ENCODE results near the gene SPACA9. TPM values are rescaled to one million over a fixed set of nuclear protein-coding genes. Genes with fewer than 3 reads are reported as not detected.

SPACA9 gene
- total RNA-seq, 1 experiment from 2014 or later: 2.1 TPM

- no TSS peak for BruUV-seq (replicated peaks)
- no peak for TF ChIP-seq EZH2 (IDR thresholded peaks at IDR 0.05; ENCODE audit: borderline replicate concordance, low read depth, low read length, poor library complexity, severe bottlenecking)
- no peak for TF ChIP-seq CTCF (conservative IDR thresholded peaks at IDR 0.05; ENCODE audit: low read depth, low read length)
- intact Hi-C loops (cut with micrococcal nuclease; ENCODE audit: unreplicated experiment): no loop called here
- Histone ChIP-seq H3K27ac (ENCODE audit: low read depth, low read length, poor library complexity, severe bottlenecking) (no peak overlapping the region), H3K36me3 (ENCODE audit: insufficient read depth, low read length, poor library complexity, severe bottlenecking) (no peaks in the 10 kb centered on the region), H3K27me3 (replicated peaks; ENCODE audit: insufficient read depth, low read depth, low read length, poor library complexity) (no peaks in the 10 kb centered on the region), H3K4me1 (ENCODE audit: insufficient read depth, low read length, poor library complexity, severe bottlenecking) (peaks cover 12% of the 10 kb centered on the region), H3K9me3 (ENCODE audit: low read depth, low read length, poor library complexity, severe bottlenecking) (no peaks in the 10 kb centered on the region), H3K4me3 (ENCODE audit: low read depth, low read length, poor library complexity, severe bottlenecking) (no peak overlapping the region)
- DNase-seq (ENCODE audit: low spot score): no peak
- CTCF ChIA-PET: no interaction called here
- POLR2A ChIA-PET (ENCODE audit: low non-redundant PET): no interaction called here
Measured at GRCh38 chr9:132854832-132855231, 23.9 kb upstream of the SPACA9 start.

- Histone ChIP-seq H3K9me3 (ENCODE audit: low read depth, low read length, poor library complexity, severe bottlenecking) (no peaks in the 10 kb centered on the region), H3K4me1 (ENCODE audit: insufficient read depth, low read length, poor library complexity, severe bottlenecking) (peaks cover 12% of the 10 kb centered on the region), H3K4me3 (ENCODE audit: low read depth, low read length, poor library complexity, severe bottlenecking) (no peak overlapping the region), H3K27ac (ENCODE audit: low read depth, low read length, poor library complexity, severe bottlenecking) (no peak overlapping the region), H3K27me3 (replicated peaks; ENCODE audit: insufficient read depth, low read depth, low read length, poor library complexity) (no peaks in the 10 kb centered on the region), H3K36me3 (ENCODE audit: insufficient read depth, low read length, poor library complexity, severe bottlenecking) (no peaks in the 10 kb centered on the region)
- intact Hi-C loops (cut with micrococcal nuclease; ENCODE audit: unreplicated experiment): no loop called here
- ChIA-PET CTCF (no interaction called here), POLR2A (ENCODE audit: low non-redundant PET) (no interaction called here)
- no peak for DNase-seq (ENCODE audit: low spot score)
- no TSS peak for BruUV-seq (replicated peaks)
- TF ChIP-seq CTCF (conservative IDR thresholded peaks at IDR 0.05; ENCODE audit: low read depth, low read length): no peak
Measured at GRCh38 chr9:132855904-132856303, 22.8 kb upstream of the SPACA9 start.

- BruUV-seq (replicated peaks): no TSS peak
- Histone ChIP-seq H3K4me3 (ENCODE audit: low read depth, low read length, poor library complexity, severe bottlenecking) (no peak overlapping the region), H3K27me3 (replicated peaks; ENCODE audit: insufficient read depth, low read depth, low read length, poor library complexity) (no peaks in the 10 kb centered on the region), H3K27ac (ENCODE audit: low read depth, low read length, poor library complexity, severe bottlenecking) (no peak overlapping the region), H3K9me3 (ENCODE audit: low read depth, low read length, poor library complexity, severe bottlenecking) (no peaks in the 10 kb centered on the region), H3K36me3 (ENCODE audit: insufficient read depth, low read length, poor library complexity, severe bottlenecking) (no peaks in the 10 kb centered on the region), H3K4me1 (ENCODE audit: insufficient read depth, low read length, poor library complexity, severe bottlenecking) (peaks cover 12% of the 10 kb centered on the region)
- TF ChIP-seq EZH2 (IDR thresholded peaks at IDR 0.05; ENCODE audit: borderline replicate concordance, low read depth, low read length, poor library complexity, severe bottlenecking) (no peak), CTCF (conservative IDR thresholded peaks at IDR 0.05; ENCODE audit: low read depth, low read length) (no peak)
- DNase-seq (ENCODE audit: low spot score): no peak
- ChIA-PET CTCF (no interaction called here), POLR2A (ENCODE audit: low non-redundant PET) (no interaction called here)
- intact Hi-C loops (cut with micrococcal nuclease; ENCODE audit: unreplicated experiment): no loop called here
Measured at GRCh38 chr9:132857031-132857430, 21.7 kb upstream of the SPACA9 start.

Data from A673 (cell line).